KBM-7 (cell line): ENCODE measurements around the gene RGS19.
A peak's percentile ranks its signal among the peaks of the same experiment; 100 is the strongest.

Source experiments
- DNase-seq: peaks from one replicate; pipeline ENCODE4 v3.0.0-alpha.2; 2015
- in situ Hi-C: fragments of 300-500 bp; cut with MboI; formaldehyde crosslinking; loops from 2 replicates; pipeline ENCODE4 v1.14.3; 2020; ENCODE audit warnings: low sequenced_read_pairs, low pct_unique_long_range_greater_than_20kb, mixed read lengths

RGS19 gene

DNA sequence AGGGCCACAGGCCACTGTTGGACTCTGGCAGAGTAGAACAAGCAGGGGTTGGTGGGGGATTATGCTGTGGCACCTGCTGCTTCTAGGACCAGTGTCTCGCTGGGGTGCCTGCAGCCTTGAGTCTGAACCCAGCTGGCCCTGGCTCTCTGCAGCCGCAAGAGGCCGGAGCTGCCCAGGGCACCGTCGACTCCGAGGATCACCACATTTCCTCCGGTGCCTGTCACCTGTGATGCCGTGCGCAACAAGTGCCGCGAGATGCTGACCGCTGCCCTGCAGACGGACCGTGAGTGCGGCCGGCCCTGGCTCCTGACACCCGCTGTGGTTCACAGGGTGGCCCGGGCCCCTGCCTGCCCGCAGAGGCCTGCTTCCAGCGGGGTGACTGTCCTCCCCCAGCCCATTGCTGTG lies 10.1 kb downstream of the RGS19 start:
- no peak for DNase-seq
- in situ Hi-C loops = no loop called here

DNA sequence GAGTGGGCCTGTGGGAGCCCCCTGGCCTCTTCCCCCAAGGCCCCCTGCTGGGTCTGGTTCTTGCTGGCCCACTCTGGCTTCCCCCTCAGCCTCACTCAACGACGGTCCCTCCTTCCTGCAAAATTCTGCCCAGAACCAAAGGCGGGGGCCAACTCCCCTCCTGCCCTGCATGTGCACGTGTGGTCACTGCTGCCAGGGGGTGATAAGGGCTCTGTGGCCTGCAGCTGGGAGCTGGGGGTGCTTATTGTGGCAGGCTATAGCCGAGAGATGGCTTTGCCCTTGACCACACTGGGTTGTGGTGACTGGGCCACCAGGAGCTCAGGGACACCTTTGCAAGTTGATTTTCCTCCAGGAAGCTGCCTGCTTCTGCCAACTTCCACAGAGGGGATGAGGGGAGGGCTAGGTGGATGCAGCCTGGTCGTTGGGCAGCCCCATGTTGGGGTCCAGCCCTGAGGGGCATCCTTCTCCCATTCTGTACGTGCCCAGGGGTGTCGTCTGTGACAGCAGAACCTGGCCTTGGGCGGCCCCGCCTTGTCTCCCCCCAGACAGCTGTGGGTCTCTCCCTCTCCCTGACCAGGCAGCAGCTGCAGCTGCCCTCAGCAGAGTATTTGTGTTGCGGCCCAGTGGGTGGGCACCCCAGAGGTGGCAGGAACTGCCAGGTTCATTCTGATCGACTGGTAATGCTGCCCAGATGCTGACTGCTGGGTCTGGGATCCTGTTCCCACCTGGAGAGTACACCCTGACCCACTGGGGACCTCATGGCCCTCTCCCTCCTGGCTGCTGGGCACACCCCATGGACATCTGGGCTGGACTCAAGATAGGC lies 10.7 kb downstream of the RGS19 start:
- in situ Hi-C loops = no loop called here
- no peak for DNase-seq

DNA sequence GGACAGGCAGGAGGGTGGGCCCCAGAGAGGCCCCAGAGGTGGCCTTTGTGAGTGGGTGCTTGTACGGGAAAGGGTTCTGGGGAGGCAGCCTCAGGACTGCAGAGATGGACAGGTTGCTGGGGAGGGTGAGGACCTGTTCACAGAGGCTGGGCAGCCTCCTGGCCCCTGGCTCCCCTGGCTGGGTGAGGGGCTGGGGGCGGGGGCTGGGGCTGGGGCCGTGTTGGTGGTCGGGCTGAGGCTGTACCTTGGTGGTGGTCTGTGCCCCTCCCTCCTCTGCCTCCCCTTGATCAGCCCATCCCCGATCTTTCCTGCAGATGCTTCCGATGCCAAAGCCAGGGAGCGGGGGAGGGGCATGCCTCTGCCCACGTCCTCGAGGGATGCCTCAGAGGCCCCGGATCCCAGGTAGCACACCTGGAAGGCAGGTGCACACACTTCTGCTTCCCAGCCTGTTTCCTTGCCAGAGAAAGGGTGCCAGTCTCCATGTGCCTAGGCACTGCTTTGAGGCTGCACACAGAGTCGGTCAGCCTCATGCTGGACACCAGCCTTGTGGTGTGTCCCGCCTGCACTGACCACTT lies 11.5 kb downstream of the RGS19 start:
- in situ Hi-C loops = no loop called here
- no peak for DNase-seq

DNA sequence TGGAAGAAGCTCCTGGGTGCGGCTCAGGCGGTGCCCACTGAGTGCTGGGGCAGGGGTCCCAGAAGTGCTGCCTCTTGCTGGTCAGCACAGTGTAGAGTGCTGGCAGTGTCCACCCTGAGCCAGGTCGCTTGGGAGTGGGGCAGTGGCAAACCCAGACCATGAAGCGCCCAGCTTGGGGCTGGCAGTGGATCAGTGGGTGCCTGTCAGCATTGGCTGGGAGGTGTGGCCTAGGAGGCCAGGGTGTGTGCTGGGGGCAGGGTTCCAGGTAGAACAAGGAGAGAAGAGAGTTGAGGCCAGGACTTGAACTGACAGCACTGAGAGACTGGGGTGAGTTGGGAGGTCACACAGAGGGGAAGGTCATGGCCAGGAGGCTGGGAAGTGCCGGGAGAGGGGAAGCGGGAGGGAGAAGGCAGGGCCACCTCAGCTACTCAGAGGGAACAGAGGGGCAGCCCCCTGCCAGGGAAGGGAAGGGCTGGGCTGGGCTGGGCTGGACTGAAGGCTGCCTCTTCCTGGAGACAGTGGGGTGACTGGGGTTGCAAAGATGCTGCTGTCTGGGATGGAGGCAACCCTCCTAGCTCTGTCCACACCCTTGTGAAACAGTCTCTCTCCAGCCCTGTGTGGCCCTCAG lies 12.2 kb downstream of the RGS19 start:
- in situ Hi-C loops = no loop called here

DNA sequence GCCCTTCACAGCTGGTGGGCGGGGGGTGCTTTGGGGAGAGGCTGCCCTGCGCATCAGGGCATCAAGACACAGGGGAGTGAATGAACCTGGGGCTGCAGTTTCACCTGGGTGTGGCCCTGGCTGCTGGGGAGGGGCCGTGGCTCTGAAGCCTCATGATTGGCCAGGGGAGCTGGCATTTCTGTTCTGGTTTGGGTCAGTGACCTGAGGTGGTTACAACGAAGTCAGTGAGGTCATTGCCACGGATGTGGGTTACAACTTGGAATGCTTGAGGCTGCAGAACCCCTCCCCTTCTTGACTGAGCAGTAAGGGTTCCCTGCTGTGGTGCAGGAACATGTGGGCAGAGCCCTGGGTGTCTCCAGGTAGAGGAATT lies 13.4 kb downstream of the RGS19 start:
- DNase-seq = peak; percentile 63
- in situ Hi-C loops = no loop called here

More for the DNA sequence above, 12.2 kb downstream of the RGS19 start:
- DNase-seq = no peak

DNA sequence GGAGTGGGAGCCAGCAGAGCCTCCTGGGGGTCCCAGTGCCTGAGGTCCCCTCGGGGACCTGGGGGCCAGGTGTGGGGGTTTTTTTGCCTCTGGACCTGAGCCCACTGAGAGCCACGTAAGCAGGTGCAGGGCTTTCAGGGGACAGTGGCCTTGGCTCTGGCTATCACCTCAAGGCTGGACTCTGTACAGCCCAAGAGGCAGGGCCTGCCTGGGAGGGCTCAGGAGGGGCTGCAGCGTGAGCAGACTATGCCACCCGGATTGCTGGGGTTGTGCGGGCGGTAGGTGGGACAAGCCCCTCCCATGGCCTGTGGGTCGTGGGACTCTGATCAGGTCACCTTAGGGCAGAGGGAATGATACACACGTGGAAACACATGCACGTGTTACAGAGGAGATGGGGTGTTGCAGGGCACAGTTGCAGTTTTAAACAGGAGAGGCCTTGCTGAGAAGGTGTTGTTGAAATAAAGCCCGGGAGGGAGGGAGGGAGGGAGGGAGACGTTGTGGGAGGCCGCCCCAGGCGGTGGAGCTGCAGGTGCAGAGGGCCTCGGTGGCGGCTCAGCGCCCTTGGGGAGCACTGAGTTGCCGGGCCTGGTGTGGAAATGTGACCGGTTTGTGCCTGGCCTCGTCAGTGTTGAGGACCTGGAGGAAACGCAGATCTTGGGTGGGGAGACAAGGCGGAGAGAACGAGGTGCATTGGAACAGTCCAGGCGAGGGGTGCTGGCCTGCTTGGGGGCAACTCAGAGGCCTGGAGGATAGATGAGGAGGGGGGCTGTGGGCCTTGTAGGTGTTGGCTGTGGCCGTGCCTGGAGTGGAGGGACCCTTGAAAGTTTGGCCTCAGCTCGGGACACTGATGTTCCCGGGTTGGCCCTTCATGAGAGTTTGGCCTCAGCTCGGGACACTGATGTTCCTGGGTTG lies 14.0 kb downstream of the RGS19 start:
- no peak for DNase-seq
- in situ Hi-C loops = no loop called here

DNA sequence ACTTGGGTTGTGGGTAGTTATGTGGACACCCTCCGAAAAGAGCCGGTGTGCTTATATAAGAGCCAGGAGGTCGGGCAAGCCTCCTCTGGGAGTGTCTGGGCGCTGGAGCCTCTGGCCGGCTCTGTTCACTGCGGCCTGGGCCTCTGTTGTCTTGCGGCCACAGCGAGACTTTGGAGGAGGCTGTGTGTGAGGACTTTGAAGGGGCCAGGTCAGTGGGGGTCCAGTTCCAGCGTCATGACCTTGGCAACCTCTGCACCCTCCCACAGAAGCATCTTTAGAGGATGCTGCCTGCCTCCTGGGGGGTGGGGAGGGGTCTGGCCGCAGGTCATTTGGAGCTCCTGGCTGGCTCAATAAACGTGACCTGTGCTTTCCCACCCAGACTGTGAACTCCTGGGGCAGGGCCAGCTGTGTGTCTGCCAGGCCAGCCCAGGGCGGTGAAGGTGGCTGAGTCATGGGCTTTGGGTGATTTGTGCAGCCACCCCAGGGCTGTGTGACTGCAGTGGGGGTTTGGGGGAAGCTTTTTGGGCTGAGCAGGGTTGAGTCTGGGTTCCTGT lies 15.1 kb downstream of the RGS19 start:
- in situ Hi-C loops = no loop called here
- no peak for DNase-seq

DNA sequence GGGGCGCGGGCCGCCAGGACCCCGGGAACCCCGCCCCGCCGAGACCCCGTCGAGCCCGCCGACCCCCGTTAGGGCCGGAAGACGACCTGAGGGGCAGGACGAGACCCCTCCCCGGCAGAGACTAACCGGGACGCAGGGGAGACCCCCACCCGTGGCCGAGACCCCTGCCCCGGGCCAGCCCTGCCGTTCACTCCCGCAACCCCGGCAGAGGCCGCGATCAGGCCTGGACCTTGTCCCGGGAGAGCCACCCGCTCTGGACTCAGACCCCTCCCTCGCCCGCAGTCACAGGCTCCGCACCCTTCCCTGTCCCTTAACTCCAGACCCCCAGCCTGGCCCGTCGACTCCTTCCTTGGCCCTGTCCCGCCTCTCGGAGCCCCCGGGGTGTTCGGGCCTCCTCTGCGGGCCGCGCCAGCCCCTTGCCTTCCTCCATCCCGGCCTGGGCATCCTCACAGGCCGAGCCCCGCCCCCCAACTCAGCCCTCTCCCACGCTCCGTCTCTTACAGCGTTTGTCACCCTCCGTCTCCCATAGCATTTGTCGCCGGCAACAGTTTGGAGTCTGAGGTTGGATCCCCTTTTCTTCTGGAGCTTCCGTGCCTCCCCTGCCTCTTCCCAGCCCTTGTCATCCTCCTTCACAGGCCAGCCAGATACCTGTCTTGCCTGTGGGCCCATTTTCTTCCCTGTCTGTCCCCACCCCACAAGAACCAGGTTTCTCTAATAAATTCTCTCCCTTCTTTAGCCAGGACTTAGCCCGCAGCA lies 15.8 kb downstream of the RGS19 start:
- in situ Hi-C loops = no loop called here
- no peak for DNase-seq

DNA sequence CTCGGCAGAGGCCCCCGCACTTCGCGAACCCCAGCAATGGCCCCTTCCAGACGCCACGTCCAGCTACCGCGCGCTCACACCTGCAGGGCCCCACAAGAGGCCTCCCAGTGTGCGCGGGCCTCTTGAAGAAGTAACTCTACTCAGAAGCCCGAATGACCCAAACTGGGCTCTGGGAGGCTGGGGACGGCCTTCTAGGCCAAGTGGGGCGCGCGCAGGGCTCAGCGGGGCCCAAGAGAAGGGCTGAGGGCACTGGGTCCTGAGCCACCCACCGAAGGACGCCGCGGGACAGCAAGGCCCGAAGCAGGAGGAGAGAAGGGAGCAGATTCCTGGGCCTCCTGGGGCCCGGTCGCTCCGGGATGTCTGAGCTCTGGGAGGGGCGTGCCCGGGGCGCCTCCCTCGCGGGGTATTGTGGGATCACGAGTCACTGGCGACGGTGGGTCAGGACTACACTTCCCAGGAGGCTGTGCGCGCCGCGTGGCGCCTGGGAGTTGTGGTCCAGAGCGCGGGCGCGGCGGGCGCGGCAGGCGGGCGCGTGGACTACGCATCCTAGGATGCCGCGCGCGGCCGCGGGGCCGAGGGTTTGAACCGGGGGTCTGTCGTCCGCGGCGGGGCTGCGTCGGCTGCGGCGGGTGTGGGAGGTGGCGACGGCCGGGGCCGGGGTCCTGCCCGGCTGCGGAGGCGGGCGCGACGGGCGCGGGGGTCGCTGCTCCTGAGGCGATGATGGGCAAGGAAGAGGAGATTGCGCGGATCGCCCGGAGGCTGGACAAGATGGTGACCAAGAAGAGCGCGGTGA lies 16.5 kb downstream of the RGS19 start, which contains the start of gene TCEA2:
Gene TCEA2, plus strand, starts transcription at position 603 of the 793 bp plus-strand sequence. Its CDS starts 115 bp downstream, at position 718.
- in situ Hi-C loops = no loop called here

DNA sequence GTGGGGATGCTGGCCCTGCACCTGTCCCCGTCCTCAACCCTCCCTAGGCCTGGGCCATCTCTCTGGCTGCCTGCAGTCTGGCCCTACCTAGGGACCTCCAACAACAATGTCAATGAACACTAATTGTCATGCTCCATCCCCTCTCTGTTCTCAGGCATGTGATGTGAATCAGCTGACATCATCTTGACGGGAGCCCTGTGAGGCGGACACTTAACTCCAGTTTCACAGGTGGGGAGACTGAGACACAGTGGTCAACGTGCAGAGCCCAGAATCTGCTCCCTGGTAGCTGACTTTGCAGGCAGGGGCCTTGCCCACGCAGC lies 17.1 kb downstream of the RGS19 start:
- no peak for DNase-seq
- in situ Hi-C loops = no loop called here

More for the DNA sequence above, 16.5 kb downstream of the RGS19 start, which contains the start of gene TCEA2:
- peak; percentile 92 for DNase-seq

DNA sequence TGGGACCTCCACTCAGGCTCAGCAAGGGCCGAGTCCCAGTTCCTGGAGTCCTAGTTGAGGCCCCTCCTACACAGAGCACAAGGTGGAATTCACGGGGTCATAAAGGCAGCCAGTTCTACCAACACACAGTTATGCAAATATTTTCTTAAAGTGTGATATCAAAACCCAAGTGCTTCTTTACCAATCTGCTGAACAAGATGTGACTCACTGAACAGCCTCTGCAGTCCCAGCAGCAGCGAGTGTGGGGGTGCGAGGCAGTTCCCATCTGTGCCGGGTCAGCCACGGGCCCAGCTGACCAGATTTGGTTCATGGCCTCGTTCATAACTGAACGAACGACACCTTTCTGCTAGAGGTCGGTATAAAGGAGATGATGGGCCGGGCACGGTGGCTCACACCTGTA lies 20.8 kb downstream of the RGS19 start:
- in situ Hi-C loops = no loop called here
- no peak for DNase-seq

DNA sequence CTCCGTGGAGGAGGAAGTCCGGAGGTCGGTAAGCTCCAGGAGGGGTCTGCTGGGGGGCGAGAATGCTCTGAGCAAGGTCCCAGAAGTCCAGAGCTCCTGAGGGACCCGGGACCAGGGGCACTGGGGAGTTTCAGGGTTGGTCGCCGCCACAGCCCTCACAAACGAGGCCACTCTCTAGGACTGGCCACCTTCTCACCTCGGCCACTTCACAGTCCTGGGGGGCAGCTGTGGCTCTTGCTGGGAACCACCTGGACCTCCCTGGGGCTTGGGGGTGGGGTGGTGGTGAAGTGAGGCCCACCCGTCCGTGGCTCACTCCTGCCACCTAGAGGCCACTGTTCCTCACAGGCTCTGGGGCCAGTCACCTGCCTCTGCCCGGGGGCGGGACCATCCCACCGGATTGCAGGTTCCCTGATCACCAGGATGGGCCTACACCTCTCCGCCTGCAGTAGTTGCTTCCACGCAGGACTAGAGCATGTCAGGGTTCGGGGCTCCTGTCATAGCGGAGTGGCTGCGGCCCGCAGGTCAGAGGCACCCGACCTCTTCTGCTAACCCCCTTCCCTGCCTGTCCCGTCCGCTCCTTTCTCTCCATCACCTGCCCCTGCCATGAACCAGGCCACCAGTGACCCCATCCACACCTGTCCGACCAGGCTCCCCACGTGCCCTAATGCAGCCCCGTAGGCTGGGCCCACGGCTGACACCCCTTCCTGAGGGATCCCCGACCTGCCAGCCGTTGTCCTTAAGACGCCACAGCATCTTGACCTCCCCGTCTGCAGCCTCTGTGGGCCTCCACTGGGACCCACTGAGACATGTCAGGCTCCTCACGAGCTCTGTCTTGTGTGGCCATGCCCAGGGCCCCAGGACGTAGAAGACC lies 21.5 kb downstream of the RGS19 start:
- in situ Hi-C loops = no loop called here
- peak; percentile 77 for DNase-seq

DNA sequence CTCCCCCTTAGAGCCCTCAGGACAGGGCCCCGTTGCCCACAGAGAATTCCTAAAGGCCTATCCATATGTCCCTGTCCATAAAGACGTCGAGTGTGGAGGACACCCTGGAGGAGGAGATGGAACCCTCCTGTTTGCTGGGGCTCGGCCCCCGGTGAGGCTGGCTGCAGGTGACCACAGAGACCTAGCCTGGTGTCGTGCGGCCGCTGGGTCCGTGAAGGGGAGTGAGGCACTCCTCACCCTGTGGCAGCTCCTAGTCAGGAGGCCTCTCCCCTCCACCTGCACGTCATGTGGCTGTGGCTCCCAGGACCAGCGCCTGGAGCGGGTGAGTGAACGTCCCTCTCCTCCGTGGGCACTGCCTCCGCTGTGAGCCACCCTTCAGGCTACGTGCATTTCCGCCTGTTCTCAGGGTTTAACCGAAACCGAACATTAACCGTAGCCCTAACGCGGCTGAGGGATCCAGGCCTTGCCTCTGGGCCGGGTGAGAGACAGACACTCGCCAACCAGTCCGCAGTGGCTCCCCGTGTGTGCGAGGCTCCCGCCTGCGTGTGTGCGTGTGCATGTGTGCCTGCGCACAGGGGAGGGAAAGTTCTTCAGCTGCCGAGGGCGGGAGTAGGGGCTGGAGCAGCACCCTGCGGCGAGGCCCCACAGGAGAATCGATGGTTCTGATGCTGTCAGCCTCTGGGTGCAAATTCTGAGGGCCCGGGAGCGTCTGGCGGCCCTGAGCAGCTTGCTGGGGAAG lies 22.3 kb downstream of the RGS19 start:
- in situ Hi-C loops = no loop called here

DNA sequence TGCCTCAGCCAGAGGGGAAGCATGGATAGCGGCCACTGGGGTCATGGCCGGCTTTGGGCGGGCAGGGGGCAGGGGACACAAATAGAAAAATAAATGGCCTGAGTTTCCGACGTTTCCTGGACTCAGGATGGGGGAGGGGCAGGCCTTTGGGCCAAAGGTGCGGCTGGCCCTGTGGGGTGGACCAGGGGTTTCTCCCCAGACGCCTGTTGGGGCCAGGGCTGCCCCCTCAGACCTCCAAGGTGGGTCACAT lies 22.8 kb downstream of the RGS19 start:
- no peak for DNase-seq
- in situ Hi-C loops = no loop called here

More for the DNA sequence above, 22.3 kb downstream of the RGS19 start:
- DNase-seq = no peak

DNA sequence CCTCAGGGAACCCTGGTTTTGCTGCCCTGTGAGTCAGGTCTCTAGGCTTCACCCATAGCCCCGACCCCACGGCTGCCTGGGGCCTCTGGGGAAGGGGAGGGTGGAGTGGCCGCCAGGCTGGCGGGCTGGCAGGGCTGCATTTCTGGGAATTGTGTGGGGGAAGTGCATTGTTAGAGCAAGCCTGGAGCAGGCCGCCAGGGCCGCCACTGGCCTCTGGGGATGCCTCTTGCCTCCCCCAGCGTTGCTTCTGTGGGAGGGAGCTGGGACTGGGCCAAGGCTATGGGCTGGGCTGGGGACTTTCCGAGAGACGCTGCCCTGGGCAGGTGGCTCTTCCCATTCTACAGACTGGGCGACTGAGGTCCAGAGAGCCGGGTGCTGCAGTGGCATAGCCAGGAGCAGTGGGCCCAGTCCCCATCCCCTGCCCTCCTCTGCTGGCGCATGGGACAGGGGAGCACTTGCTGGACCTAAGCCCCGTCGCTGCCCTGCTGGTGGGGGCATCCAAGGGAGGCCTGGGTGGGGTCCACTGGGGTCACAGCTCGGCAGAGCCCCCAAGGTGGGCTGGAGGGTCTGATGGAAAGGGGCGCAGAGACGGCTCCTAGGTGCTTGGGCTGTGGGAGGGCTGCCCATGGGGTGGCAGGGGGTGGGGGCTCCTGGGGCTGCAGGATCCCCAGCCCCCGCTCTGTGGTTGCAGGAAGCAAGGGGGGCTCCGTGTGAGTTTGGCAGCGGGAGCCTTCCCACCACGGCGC lies 23.3 kb downstream of the RGS19 start:
- in situ Hi-C loops = no loop called here
- peak; percentile 52 for DNase-seq

DNA sequence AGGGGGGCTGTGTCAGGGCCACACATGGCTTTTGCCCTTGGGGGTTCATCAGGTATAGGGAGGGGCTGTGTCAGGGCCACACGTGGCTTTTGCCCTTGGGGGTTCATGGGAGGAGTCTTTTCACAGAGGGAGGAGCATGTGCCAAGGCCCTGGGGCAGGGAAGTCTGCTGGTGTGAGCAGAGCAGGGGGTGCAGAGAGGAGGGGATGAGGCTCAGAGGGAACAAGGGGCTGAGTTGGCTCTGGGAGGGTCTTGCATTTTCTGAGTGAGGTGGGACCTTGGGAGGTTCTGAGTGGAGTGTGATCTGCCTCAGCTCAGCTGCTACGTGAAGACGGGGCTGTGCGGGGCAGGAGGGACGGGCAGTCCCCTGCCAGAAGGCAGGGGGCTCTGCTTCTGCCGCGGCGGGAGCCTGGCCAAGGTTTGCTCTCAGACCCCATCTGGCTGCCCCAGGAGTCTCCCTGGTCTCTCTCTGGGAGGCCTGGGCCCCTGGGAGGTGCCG lies 23.9 kb downstream of the RGS19 start:
- no peak for DNase-seq
- in situ Hi-C loops = no loop called here
